ENCODE results near the gene CFP.

CFP gene

GRCh38 chrX:47637546-47638195 lies 7.9 kb upstream of the CFP start:
- Histone ChIP-seq H3K36me3 (ENCODE audit: control insufficient read depth, low read length) (peaks cover 27% of the 10 kb centered on the region), H3K4me3 (ENCODE audit: low read length) (no peak overlapping the region), H3K4me2 (ENCODE audit: low read length) (no peak overlapping the region)

GRCh38 chrX:47634871-47635575 lies 5.3 kb upstream of the CFP start:
- H4K20me1 ChIP-seq (ENCODE audit: control insufficient read depth, insufficient read depth, low read depth, low read length), result no peaks in the 10 kb centered on the region
- H3K79me2 ChIP-seq (ENCODE audit: control insufficient read depth, low read length), result no peaks in the 10 kb centered on the region
- H3K9me3 ChIP-seq (ENCODE audit: control insufficient read depth, insufficient read depth, low read length), result no peaks in the 10 kb centered on the region
- TF ChIP-seq EZH2phosphoT487 (IDR thresholded peaks at IDR 0.05; ENCODE audit: borderline replicate concordance, low read length), result no peak
- no peak for TF ChIP-seq CTCF (IDR thresholded peaks at IDR 0.05; ENCODE audit: low read depth, low read length, poor library complexity, severe bottlenecking)
- no peaks in the 10 kb centered on the region for H3K27me3 ChIP-seq (ENCODE audit: control insufficient read depth, low read length)
- no peak overlapping the region for H3K4me2 ChIP-seq (ENCODE audit: low read length)
- peaks cover 13% of the 10 kb centered on the region for H3K36me3 ChIP-seq (ENCODE audit: control insufficient read depth, low read length)
- no peak overlapping the region for H3K4me3 ChIP-seq (ENCODE audit: low read length)
- H3K27ac ChIP-seq (ENCODE audit: low read depth, low read length), result no peak overlapping the region
- peaks cover 5% of the 10 kb centered on the region for H3K4me1 ChIP-seq (ENCODE audit: control insufficient read depth, low read length)
- no peaks in the 10 kb centered on the region for H3K9me2 ChIP-seq (replicated peaks; ENCODE audit: control insufficient read depth, low read length)
- no peaks in the 10 kb centered on the region for H3F3A ChIP-seq (ENCODE audit: control insufficient read depth, insufficient read depth)

More at GRCh38 chrX:47637546-47638195, 7.9 kb upstream of the CFP start:
- Histone ChIP-seq H3K4me1 (ENCODE audit: control insufficient read depth, low read length) (no peaks in the 10 kb centered on the region), H3K27ac (ENCODE audit: low read depth, low read length) (no peak overlapping the region), H3K9me3 (ENCODE audit: control insufficient read depth, insufficient read depth, low read length) (no peaks in the 10 kb centered on the region), H3K27me3 (ENCODE audit: control insufficient read depth, low read length) (no peaks in the 10 kb centered on the region), H4K20me1 (ENCODE audit: control insufficient read depth, insufficient read depth, low read depth, low read length) (no peaks in the 10 kb centered on the region), H3K9me2 (replicated peaks; ENCODE audit: control insufficient read depth, low read length) (no peaks in the 10 kb centered on the region), H3K79me2 (ENCODE audit: control insufficient read depth, low read length) (no peaks in the 10 kb centered on the region), H3F3A (ENCODE audit: control insufficient read depth, insufficient read depth) (no peaks in the 10 kb centered on the region)
- no peak for TF ChIP-seq EZH2phosphoT487 (IDR thresholded peaks at IDR 0.05; ENCODE audit: borderline replicate concordance, low read length)
- TF ChIP-seq CTCF (IDR thresholded peaks at IDR 0.05; ENCODE audit: low read depth, low read length, poor library complexity, severe bottlenecking), result no peak

- H3K27ac ChIP-seq (ENCODE audit: low read depth, low read length), result no peak overlapping the region
- no peaks in the 10 kb centered on the region for H3K79me2 ChIP-seq (ENCODE audit: control insufficient read depth, low read length)
- no peak overlapping the region for H3K4me2 ChIP-seq (ENCODE audit: low read length)
- H3K4me3 ChIP-seq (ENCODE audit: low read length), result no peak overlapping the region
- no peaks in the 10 kb centered on the region for H3K9me3 ChIP-seq (ENCODE audit: control insufficient read depth, insufficient read depth, low read length)
- no peaks in the 10 kb centered on the region for H3K27me3 ChIP-seq (ENCODE audit: control insufficient read depth, low read length)
- H4K20me1 ChIP-seq (ENCODE audit: control insufficient read depth, insufficient read depth, low read depth, low read length), result no peaks in the 10 kb centered on the region
- H3K4me1 ChIP-seq (ENCODE audit: control insufficient read depth, low read length), result peaks cover 14% of the 10 kb centered on the region
- H3K9me2 ChIP-seq (replicated peaks; ENCODE audit: control insufficient read depth, low read length), result no peaks in the 10 kb centered on the region
- TF ChIP-seq EZH2phosphoT487 (IDR thresholded peaks at IDR 0.05; ENCODE audit: borderline replicate concordance, low read length), result no peak
- no peak for TF ChIP-seq CTCF (IDR thresholded peaks at IDR 0.05; ENCODE audit: low read depth, low read length, poor library complexity, severe bottlenecking)
- no peaks in the 10 kb centered on the region for H3F3A ChIP-seq (ENCODE audit: control insufficient read depth, insufficient read depth)
- peaks cover 7% of the 10 kb centered on the region for H3K36me3 ChIP-seq (ENCODE audit: control insufficient read depth, low read length)
These were observed 4.2 kb upstream of the CFP start for GRCh38 chrX:47633689-47634590.
